Measurements from ENCODE around the gene XYLT1. TPM values are rescaled to one million over a fixed set of nuclear protein-coding genes. Genes with fewer than 3 reads are reported as not detected.

XYLT1 gene
- polyA plus RNA-seq, 1 donor from 2014 or later, result 3.3 TPM

- Histone ChIP-seq H3K36me3 (ENCODE audit: insufficient read depth, low read length) (no peaks in the 10 kb centered on the region), H3K27me3 (ENCODE audit: insufficient read depth, low read depth, low read length) (no peaks in the 10 kb centered on the region), H2AFZ (ENCODE audit: low read depth, low read length) (no peak overlapping the region), H3K4me3 (ENCODE audit: low read length) (no peak overlapping the region), H3K79me2 (replicated peaks; ENCODE audit: insufficient read depth, low read length) (no peaks in the 10 kb centered on the region), H3K27ac (ENCODE audit: low read length) (no peak overlapping the region), H3K9me3 (ENCODE audit: low read length) (no peaks in the 10 kb centered on the region), H4K20me1 (ENCODE audit: insufficient read depth) (no peaks in the 10 kb centered on the region), H3K9me2 (ENCODE audit: insufficient read depth, low read length) (no peaks in the 10 kb centered on the region), H3F3A (ENCODE audit: insufficient read depth, low read length, poor library complexity, severe bottlenecking) (no peaks in the 10 kb centered on the region), H3K9ac (ENCODE audit: low read length) (no peak overlapping the region), H3K4me2 (ENCODE audit: low read length) (no peak overlapping the region)
- TF ChIP-seq MXI1 (conservative IDR thresholded peaks at IDR 0.05; ENCODE audit: poor library complexity, severe bottlenecking) (no peak), EZH2 (IDR thresholded peaks at IDR 0.05; ENCODE audit: borderline replicate concordance, insufficient read depth, low read length, poor library complexity, severe bottlenecking) (no peak), RAD21 (conservative IDR thresholded peaks at IDR 0.05) (no peak), SMC3 (conservative IDR thresholded peaks at IDR 0.05; ENCODE audit: poor library complexity) (no peak), TAF1 (IDR thresholded peaks at IDR 0.05; ENCODE audit: low read depth) (no peak)
- TF ChIP-seq, protein P1, sequence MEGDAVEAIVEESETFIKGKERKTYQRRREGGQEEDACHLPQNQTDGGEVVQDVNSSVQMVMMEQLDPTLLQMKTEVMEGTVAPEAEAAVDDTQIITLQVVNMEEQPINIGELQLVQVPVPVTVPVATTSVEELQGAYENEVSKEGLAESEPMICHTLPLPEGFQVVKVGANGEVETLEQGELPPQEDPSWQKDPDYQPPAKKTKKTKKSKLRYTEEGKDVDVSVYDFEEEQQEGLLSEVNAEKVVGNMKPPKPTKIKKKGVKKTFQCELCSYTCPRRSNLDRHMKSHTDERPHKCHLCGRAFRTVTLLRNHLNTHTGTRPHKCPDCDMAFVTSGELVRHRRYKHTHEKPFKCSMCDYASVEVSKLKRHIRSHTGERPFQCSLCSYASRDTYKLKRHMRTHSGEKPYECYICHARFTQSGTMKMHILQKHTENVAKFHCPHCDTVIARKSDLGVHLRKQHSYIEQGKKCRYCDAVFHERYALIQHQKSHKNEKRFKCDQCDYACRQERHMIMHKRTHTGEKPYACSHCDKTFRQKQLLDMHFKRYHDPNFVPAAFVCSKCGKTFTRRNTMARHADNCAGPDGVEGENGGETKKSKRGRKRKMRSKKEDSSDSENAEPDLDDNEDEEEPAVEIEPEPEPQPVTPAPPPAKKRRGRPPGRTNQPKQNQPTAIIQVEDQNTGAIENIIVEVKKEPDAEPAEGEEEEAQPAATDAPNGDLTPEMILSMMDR (IDR thresholded peaks at IDR 0.05; ENCODE audit: poor library complexity, severe bottlenecking), result no peak
Observed at GRCh38 chr16:17501321-17501720, 30.6 kb upstream of the XYLT1 start.

- H3K9me2 ChIP-seq (ENCODE audit: insufficient read depth, low read length), result no peaks in the 10 kb centered on the region
- H3K9me3 ChIP-seq (ENCODE audit: low read length), result no peaks in the 10 kb centered on the region
Observed at GRCh38 chr16:17499223-17499902, 28.6 kb upstream of the XYLT1 start.

More at GRCh38 chr16:17499223-17499902, 28.6 kb upstream of the XYLT1 start:
- TF ChIP-seq REST (IDR thresholded peaks at IDR 0.05; ENCODE audit: borderline replicate concordance) (no peak), POLR2AphosphoS5 (IDR thresholded peaks at IDR 0.05) (no peak), EZH2 (IDR thresholded peaks at IDR 0.05; ENCODE audit: borderline replicate concordance, insufficient read depth, low read length, poor library complexity, severe bottlenecking) (no peak), TAF1 (IDR thresholded peaks at IDR 0.05; ENCODE audit: low read depth) (no peak)
- Histone ChIP-seq H4K20me1 (ENCODE audit: insufficient read depth) (no peaks in the 10 kb centered on the region), H3F3A (ENCODE audit: insufficient read depth, low read length, poor library complexity, severe bottlenecking) (no peaks in the 10 kb centered on the region), H3K36me3 (ENCODE audit: insufficient read depth, low read length) (no peaks in the 10 kb centered on the region), H3K79me2 (replicated peaks; ENCODE audit: insufficient read depth, low read length) (no peaks in the 10 kb centered on the region), H3K4me3 (ENCODE audit: low read length) (no peak overlapping the region), H3K4me2 (ENCODE audit: low read length) (no peak overlapping the region), H3K27me3 (ENCODE audit: insufficient read depth, low read depth, low read length) (no peaks in the 10 kb centered on the region), H3K9ac (ENCODE audit: low read length) (no peak overlapping the region), H2AFZ (ENCODE audit: low read depth, low read length) (no peak overlapping the region), H3K27ac (ENCODE audit: low read length) (no peak overlapping the region)
